GM23248 (cell line): ENCODE data around the gene CNIH2.

Experiments used
- EZH2 ChIP-seq: fragments of 200-600 bp; sonication (generic); IDR thresholded peaks from 2 replicates; pipeline ENCODE4 v1.6.1; 2018; ENCODE audit warnings: antibody characterized with exemption, mild to moderate bottlenecking; ENCODE audit not compliant: insufficient read depth, poor library complexity, severe bottlenecking
- EZH2phosphoT487 ChIP-seq: fragments of 200-600 bp; sonication (generic); IDR thresholded peaks from 2 replicates; pipeline ENCODE4 v1.6.1; 2018; ENCODE audit warnings: antibody characterized with exemption, moderate library complexity, mild to moderate bottlenecking, low read depth; ENCODE audit not compliant: insufficient read depth

- no peak for TF ChIP-seq EZH2phosphoT487
- TF ChIP-seq EZH2 = no peak
Measured at GRCh38 chr11:66240781-66241136, 37.2 kb upstream of the CNIH2 start.
